Measurements from ENCODE around the gene UPP1. TPM values are rescaled to one million over a fixed set of nuclear protein-coding genes. Genes with fewer than 3 reads are reported as not detected.
A peak's percentile ranks its signal among the peaks of the same experiment; 100 is the strongest.

The UPP1 gene
- total and polyA plus RNA-seq, 4 experiments from 2014 or later: 52.7 to 123 (median 80.7) TPM

DNA sequence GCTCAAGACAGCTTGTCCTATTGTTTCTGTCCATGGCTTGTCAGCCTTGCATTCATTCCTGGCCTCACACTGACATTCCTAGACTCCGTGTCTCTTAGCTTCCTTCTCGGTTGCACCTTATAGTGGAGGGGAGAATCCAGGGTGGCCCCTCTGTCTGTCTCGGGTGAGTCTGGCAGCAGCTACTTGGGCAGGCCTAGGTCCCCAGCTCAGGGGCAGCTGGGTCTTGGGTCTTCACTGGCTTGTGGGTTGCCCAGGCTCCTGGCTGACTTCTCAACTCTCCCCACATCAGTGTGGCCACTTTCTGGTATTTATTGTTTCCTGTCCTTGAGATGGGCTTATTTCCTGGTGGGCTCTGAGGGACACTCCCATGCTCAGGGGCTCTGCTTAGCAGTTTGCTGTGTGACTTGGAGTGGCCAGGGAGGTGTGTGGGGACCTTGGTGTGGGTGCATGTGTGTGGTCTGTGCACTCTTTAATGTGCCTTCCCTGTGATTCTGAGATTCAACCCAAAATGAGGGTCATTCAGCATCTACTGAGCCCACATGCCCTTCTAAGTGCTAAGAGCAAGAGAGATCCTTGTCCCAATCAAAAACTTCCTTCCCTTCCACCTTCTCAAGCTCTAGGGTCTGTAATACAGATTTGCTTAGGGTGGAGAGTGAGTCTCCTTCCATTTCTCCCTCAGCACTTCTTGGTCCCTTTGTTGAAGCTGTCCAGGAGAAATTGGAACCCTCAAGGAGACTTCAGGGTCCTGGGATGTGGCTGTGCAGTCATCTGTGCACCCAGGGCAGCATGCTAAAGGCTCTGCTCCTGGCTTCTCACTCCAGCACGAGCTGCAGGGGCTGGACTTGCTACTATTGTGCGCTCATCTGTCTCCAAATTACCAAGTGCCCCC lies 20.1 kb downstream of the UPP1 start:
- Histone ChIP-seq H3K4me1 (ENCODE audit: insufficient read depth, low read length) (peaks cover 13% of the 10 kb centered on the region), H3K36me3 (ENCODE audit: insufficient read depth, low read length) (peaks cover 44% of the 10 kb centered on the region), H3K27me3 (ENCODE audit: insufficient read depth, low read length) (no peaks in the 10 kb centered on the region), H3K9me3 (ENCODE audit: control insufficient read depth in 1 of 2, low read length in 2 of 2) (no peaks in the 10 kb centered on the region), H3K27ac (ENCODE audit: low read depth, low read length) (no peak overlapping the region), H3K4me3 (ENCODE audit: low read length in 2 of 2) (no peak overlapping the region)
- Mint-ChIP-seq H3K27ac (peak overlapping the region in 6 of 7 donors; percentile 57 to 90 (median 65)), H3K4me1 (peaks cover 10 to 25% (median 14%) of the 10 kb centered on the region in 4 donors), H3K36me3 (peaks cover 45 to 57% of the 10 kb centered on the region in 2 donors), H3K9me3 (no peaks in the 10 kb centered on the region), H3K4me3 (no peak overlapping the region), H3K27me3 (no peaks in the 10 kb centered on the region)
- ChIA-PET CTCF (ENCODE audit: partially characterized antibody) (interaction anchor here (0.7 to 13.3 kb wide), 22 partner anchors 8 to 172 kb away, joined by 3 to 218 read pairs (median 9); partner anchors contain the start of genes PKD1L1 and UPP1), POLR2A (ENCODE audit: partially characterized antibody) (interaction anchor here (0.9 to 5.1 kb wide), 7 partner anchors 11 to 118 kb away, joined by 4 to 66 read pairs (median 5); partner anchors contain the start of gene UPP1)
- no peak for DNase-seq
- intact Hi-C loops (cut with micrococcal nuclease): no loop called here

DNA sequence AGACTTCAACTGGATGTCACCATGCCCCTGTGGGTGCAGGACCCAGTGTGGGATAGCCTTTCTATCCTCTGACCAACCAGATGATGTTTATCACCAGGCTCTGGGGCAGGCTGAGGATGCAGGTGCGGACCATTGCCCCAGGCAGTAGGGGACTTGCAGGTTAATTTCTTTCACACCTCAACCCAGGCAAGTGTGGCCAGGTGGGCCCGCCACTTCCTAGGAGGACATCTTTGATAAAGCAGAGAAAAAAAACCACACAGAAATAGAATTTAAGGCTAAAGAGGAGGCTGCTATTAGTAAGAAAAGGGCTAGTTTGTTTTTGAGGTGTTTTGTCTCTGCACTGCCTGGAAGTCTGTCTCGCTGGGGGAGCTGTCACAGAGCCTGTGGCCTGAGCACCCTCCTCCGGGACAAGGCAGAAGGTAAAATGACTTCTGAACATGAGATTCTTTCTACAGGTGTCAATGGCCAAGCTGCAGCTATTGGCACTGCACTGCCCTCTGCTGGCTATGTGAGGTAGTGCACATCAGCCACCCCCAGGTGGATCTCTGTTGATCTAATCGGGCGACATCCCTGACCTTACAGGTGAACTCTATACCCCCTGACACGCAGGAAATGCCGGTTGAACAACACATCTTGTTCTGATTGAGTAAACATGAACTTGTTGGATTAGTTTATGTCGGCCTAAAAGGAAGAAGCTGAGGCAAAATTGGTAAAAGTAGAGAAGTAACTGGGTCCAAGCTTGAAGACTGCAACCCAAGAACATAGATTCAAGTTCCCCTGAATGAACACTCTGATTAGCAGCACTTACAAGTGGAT lies 21.0 kb downstream of the UPP1 start:
- H3K4me1 Mint-ChIP-seq: peaks cover 8 to 16% (median 11%) of the 10 kb centered on the region in 4 donors
- peaks cover 13% of the 10 kb centered on the region for H3K4me1 ChIP-seq (ENCODE audit: insufficient read depth, low read length)
- no peaks in the 10 kb centered on the region for H3K9me3 ChIP-seq (ENCODE audit: control insufficient read depth in 1 of 2, low read length in 2 of 2)
- ChIA-PET CTCF (ENCODE audit: partially characterized antibody) (interaction anchor here (0.7 to 13.3 kb wide), 36 partner anchors 9 to 173 kb away, joined by 3 to 218 read pairs (median 4); partner anchors contain the start of genes PKD1L1 and UPP1), POLR2A (ENCODE audit: partially characterized antibody) (interaction anchor here (0.7 to 5.1 kb wide), 8 partner anchors 12 to 166 kb away, joined by 3 to 66 read pairs (median 4); partner anchors contain the start of gene UPP1)
- intact Hi-C loops (cut with micrococcal nuclease): loop anchor here (1.0 kb wide), 6 partner anchors 21 to 165 kb away; partner anchors contain the start of genes C7orf57, HUS1 and UPP1
- no peaks in the 10 kb centered on the region for H3K27me3 Mint-ChIP-seq
- H3K27me3 ChIP-seq (ENCODE audit: insufficient read depth, low read length): no peaks in the 10 kb centered on the region
- peaks cover 35% of the 10 kb centered on the region for H3K36me3 ChIP-seq (ENCODE audit: insufficient read depth, low read length)
- DNase-seq: peak; percentile 81 to 86 (median 84)
- H3K4me3 Mint-ChIP-seq: peak overlapping the region in 2 of 8 donors; percentile 2 to 13
- H3K27ac Mint-ChIP-seq: peak overlapping the region; percentile 57 to 90 (median 85)
- no peak overlapping the region for H3K27ac ChIP-seq (ENCODE audit: low read depth, low read length)
- peaks cover 36 to 48% of the 10 kb centered on the region in 2 donors for H3K36me3 Mint-ChIP-seq
- no peaks in the 10 kb centered on the region for H3K9me3 Mint-ChIP-seq
- H3K4me3 ChIP-seq (ENCODE audit: low read length in 2 of 2): no peak overlapping the region

GRCh38 chr7:48110868-48111267 lies 21.8 kb downstream of the UPP1 start:
- no peak for DNase-seq
- CTCF ChIA-PET (ENCODE audit: partially characterized antibody): interaction anchor here (0.6 to 13.3 kb wide), 36 partner anchors 9 to 174 kb away, joined by 3 to 218 read pairs (median 4); partner anchors contain the start of genes PKD1L1 and UPP1

DNA sequence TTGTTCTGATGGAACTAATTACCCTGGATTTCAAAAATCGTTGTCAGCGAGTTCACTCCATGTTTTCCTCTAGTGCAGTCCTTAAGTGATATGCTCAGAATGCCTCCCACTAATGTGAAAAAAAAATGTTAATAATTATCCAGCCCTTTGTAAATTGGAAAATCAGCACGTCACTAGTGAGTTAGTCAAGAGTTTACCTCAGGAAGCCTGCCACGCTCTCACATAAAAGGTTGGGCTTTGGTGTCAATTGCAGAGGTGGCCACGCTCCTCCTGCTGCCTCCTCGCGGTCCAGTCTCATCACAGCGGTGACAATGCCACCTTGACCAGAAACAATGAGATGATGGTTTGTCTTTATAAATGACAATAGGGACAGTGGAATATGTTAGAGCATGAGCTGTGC lies 22.5 kb downstream of the UPP1 start:
- H3K4me1 Mint-ChIP-seq: peaks cover 8 to 15% (median 11%) of the 10 kb centered on the region in 4 donors
- no peaks in the 10 kb centered on the region for H3K9me3 Mint-ChIP-seq
- H3K27me3 Mint-ChIP-seq: no peaks in the 10 kb centered on the region
- Histone ChIP-seq H3K4me1 (ENCODE audit: insufficient read depth, low read length) (peaks cover 13% of the 10 kb centered on the region), H3K36me3 (ENCODE audit: insufficient read depth, low read length) (peaks cover 22% of the 10 kb centered on the region), H3K27me3 (ENCODE audit: insufficient read depth, low read length) (no peaks in the 10 kb centered on the region), H3K4me3 (ENCODE audit: low read length in 2 of 2) (no peak overlapping the region), H3K27ac (ENCODE audit: low read depth, low read length) (no peak overlapping the region), H3K9me3 (ENCODE audit: control insufficient read depth in 1 of 2, low read length in 2 of 2) (no peaks in the 10 kb centered on the region)
- DNase-seq: no peak
- peaks cover 24 to 33% of the 10 kb centered on the region in 2 donors for H3K36me3 Mint-ChIP-seq
- H3K27ac Mint-ChIP-seq: peak overlapping the region in 4 of 7 donors; percentile 23 to 75 (median 52)
- ChIA-PET CTCF (ENCODE audit: partially characterized antibody) (interaction anchor here (1.3 to 13.3 kb wide), 6 partner anchors 8 to 166 kb away, joined by 4 to 218 read pairs (median 47); partner anchors contain the start of gene UPP1), POLR2A (ENCODE audit: partially characterized antibody) (interaction anchor here (5.1 kb wide), 1 partner anchor 120 kb away, joined by 66 read pairs; no protein-coding TSS in a partner anchor)
- H3K4me3 Mint-ChIP-seq: no peak overlapping the region
- intact Hi-C loops (cut with micrococcal nuclease): no loop called here

More at GRCh38 chr7:48110868-48111267, 21.8 kb downstream of the UPP1 start:
- POLR2A ChIA-PET (ENCODE audit: partially characterized antibody): interaction anchor here (0.7 to 5.1 kb wide), 5 partner anchors 16 to 166 kb away, joined by 3 to 66 read pairs (median 5); no protein-coding TSS in a partner anchor
- no peak overlapping the region for H3K4me3 Mint-ChIP-seq
- Histone ChIP-seq H3K9me3 (ENCODE audit: control insufficient read depth in 1 of 2, low read length in 2 of 2) (no peaks in the 10 kb centered on the region), H3K36me3 (ENCODE audit: insufficient read depth, low read length) (peaks cover 27% of the 10 kb centered on the region), H3K4me1 (ENCODE audit: insufficient read depth, low read length) (peaks cover 13% of the 10 kb centered on the region), H3K4me3 (ENCODE audit: low read length in 2 of 2) (no peak overlapping the region), H3K27me3 (ENCODE audit: insufficient read depth, low read length) (no peaks in the 10 kb centered on the region), H3K27ac (ENCODE audit: low read depth, low read length) (no peak overlapping the region)
- H3K27me3 Mint-ChIP-seq: no peaks in the 10 kb centered on the region
- peaks cover 29 to 40% of the 10 kb centered on the region in 2 donors for H3K36me3 Mint-ChIP-seq
- no peaks in the 10 kb centered on the region for H3K9me3 Mint-ChIP-seq
- intact Hi-C loops (cut with micrococcal nuclease): loop anchor here (1.0 kb wide), 6 partner anchors 22 to 166 kb away; partner anchors contain the start of genes C7orf57, HUS1 and UPP1
- H3K4me1 Mint-ChIP-seq: peaks cover 8 to 15% (median 11%) of the 10 kb centered on the region in 4 donors
- H3K27ac Mint-ChIP-seq: peak overlapping the region in 4 of 7 donors; percentile 47 to 85 (median 70)

- Histone ChIP-seq H3K36me3 (ENCODE audit: insufficient read depth, low read length) (peaks cover 12% of the 10 kb centered on the region), H3K4me1 (ENCODE audit: insufficient read depth, low read length) (peaks cover 13% of the 10 kb centered on the region), H3K4me3 (ENCODE audit: low read length in 2 of 2) (no peak overlapping the region), H3K27ac (ENCODE audit: low read depth, low read length) (no peak overlapping the region), H3K27me3 (ENCODE audit: insufficient read depth, low read length) (no peaks in the 10 kb centered on the region), H3K9me3 (ENCODE audit: control insufficient read depth in 1 of 2, low read length in 2 of 2) (no peaks in the 10 kb centered on the region)
- peaks cover 8 to 15% (median 11%) of the 10 kb centered on the region in 4 donors for H3K4me1 Mint-ChIP-seq
- H3K36me3 Mint-ChIP-seq: peaks cover 15 to 23% of the 10 kb centered on the region in 2 donors
- no peak overlapping the region for H3K27ac Mint-ChIP-seq
- H3K4me3 Mint-ChIP-seq: no peak overlapping the region
- ChIA-PET POLR2A (ENCODE audit: partially characterized antibody) (no interaction called here), CTCF (ENCODE audit: partially characterized antibody) (interaction anchor here (10.9 to 13.3 kb wide), 2 partner anchors 120 to 167 kb away, joined by 94 to 218 read pairs; no protein-coding TSS in a partner anchor)
- no peaks in the 10 kb centered on the region for H3K27me3 Mint-ChIP-seq
- no peak for DNase-seq
- intact Hi-C loops (cut with micrococcal nuclease): no loop called here
- no peaks in the 10 kb centered on the region for H3K9me3 Mint-ChIP-seq
Observed at GRCh38 chr7:48112401-48113165, 23.5 kb downstream of the UPP1 start.

DNA sequence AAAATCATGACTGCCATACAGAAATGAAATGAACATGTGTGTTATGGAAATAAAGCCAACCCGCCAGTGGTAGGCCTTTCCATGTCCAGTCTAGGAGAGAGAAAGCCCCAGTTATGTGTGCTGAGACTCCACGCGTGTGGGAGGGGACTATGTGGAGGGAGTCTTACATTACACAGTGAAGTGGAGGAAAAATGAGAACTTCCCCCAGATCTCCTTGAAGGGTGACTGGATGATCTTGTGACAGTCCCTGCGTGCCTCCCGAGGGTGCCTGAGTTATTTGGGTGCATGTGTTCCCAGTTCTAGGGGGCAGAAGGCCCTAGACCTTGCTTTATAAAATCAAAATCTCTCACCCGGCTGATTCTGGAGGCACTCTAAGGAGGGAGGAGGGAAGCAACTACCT lies 24.2 kb downstream of the UPP1 start:
- DNase-seq: no peak
- intact Hi-C loops (cut with micrococcal nuclease): no loop called here

More for the DNA sequence above, 24.2 kb downstream of the UPP1 start:
- H3K4me1 ChIP-seq (ENCODE audit: insufficient read depth, low read length): peaks cover 13% of the 10 kb centered on the region
- H3K4me3 ChIP-seq (ENCODE audit: low read length in 2 of 2): no peak overlapping the region
- no peaks in the 10 kb centered on the region for H3K9me3 ChIP-seq (ENCODE audit: control insufficient read depth in 1 of 2, low read length in 2 of 2)
- H3K27ac ChIP-seq (ENCODE audit: low read depth, low read length): no peak overlapping the region
- Mint-ChIP-seq H3K36me3 (peaks cover 9 to 16% of the 10 kb centered on the region in 2 donors), H3K27ac (no peak overlapping the region), H3K4me1 (peaks cover 8 to 15% (median 11%) of the 10 kb centered on the region in 4 donors), H3K4me3 (no peak overlapping the region), H3K9me3 (no peaks in the 10 kb centered on the region), H3K27me3 (no peaks in the 10 kb centered on the region)
- no peaks in the 10 kb centered on the region for H3K27me3 ChIP-seq (ENCODE audit: insufficient read depth, low read length)
- ChIA-PET CTCF (ENCODE audit: partially characterized antibody) (interaction anchor here (1.2 to 2.0 kb wide), 2 partner anchors 121 to 167 kb away, joined by 3 to 9 read pairs; no protein-coding TSS in a partner anchor), POLR2A (ENCODE audit: partially characterized antibody) (no interaction called here)
- H3K36me3 ChIP-seq (ENCODE audit: insufficient read depth, low read length): peaks cover 6% of the 10 kb centered on the region
